ENCODE results near the gene KLHL29. TPM values are rescaled to one million over a fixed set of nuclear protein-coding genes. Genes with fewer than 3 reads are reported as not detected.

Gene KLHL29
- total and polyA plus RNA-seq, 10 of the 15 experiments (the other 5 are each of a cell fraction or from before 2014, with no cell fraction given), result 1.4 to 19.5 (median 6.1) TPM

DNA sequence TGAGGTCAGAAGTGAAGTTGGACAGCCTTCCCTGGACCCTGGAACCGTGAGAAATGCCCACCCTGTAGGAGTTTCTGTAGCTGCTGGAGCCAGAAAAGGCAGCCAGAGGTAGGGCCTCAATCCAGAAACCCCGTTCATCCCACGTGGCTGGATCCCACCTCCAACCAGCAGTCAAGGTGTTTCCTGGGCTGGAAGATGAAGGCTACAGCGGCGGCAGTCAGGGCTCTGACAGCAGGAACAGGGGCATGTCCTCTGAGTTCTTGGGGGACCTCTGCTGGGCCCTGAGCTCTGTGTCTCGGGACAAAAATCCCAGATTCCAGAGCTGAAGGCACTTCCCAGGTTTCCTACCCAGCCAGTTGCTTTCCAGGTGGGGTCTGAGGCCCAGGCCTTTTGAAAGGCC, 218.2 kb downstream of the KLHL29 start:
- peaks cover 4% of the 10 kb centered on the region; the same call in 1 of the 3 replicates for H3K9me3 ChIP-seq (replicated peaks; ENCODE audit: control insufficient read depth, insufficient read depth, low read length)
- H4K20me1 ChIP-seq (ENCODE audit: control insufficient read depth, insufficient read depth), result no peaks in the 10 kb centered on the region
- no peak overlapping the region for H3K4me2 ChIP-seq (ENCODE audit: control insufficient read depth, insufficient read depth)
- ATAC-seq, result no peak
- H3K4me1 ChIP-seq (ENCODE audit: control insufficient read depth, insufficient read depth, low read length), result no peaks in the 10 kb centered on the region
- TF ChIP-seq SUZ12 (IDR thresholded peaks at IDR 0.05; ENCODE audit: unreplicated experiment) (no peak), RFX5 (IDR thresholded peaks at IDR 0.05; ENCODE audit: low read depth, low read length) (no peak), JUND (IDR thresholded peaks at IDR 0.05; ENCODE audit: low read depth, low read length) (no peak), ATF7 (IDR thresholded peaks at IDR 0.05; ENCODE audit: low read depth) (no peak), EZH2 (IDR thresholded peaks at IDR 0.05; ENCODE audit: borderline replicate concordance, control insufficient read depth, low read depth, low read length) (no peak), TCF7 (IDR thresholded peaks at IDR 0.05; ENCODE audit: borderline replicate concordance) (no peak), CHD4 (IDR thresholded peaks at IDR 0.05) (no peak)
- ChIA-PET RAD21 (ENCODE audit: unreplicated experiment) (no interaction called here), CTCF (no interaction called here), SMC1A (ENCODE audit: uncharacterized antibody, unreplicated experiment) (no interaction called here), POLR2A (no interaction called here)
- H3K27ac ChIP-seq (ENCODE audit: control insufficient read depth, insufficient read depth), result no peak overlapping the region
- no peaks in the 10 kb centered on the region for H3K27me3 ChIP-seq (replicated peaks in 1 of 2; ENCODE audit: control insufficient read depth in 2 of 2, insufficient read depth in 2 of 2, low read length in 1 of 2)
- BruUV-seq (replicated peaks), result no TSS peak
- 33% methylated on average over 6 of the region's 6 CpGs for WGBS (ENCODE audit: insufficient coverage, insufficient replicate concordance, low lambda C conversion rate, missing lambda C conversion rate)
- no peak for DNase-seq (ENCODE audit: low read depth, low spot score)
- no peaks in the 10 kb centered on the region; a peak in 2 of 4 replicates for H3K36me3 ChIP-seq (ENCODE audit: control insufficient read depth in 2 of 2, insufficient read depth in 2 of 2, low read length in 1 of 2)
- intact Hi-C loops (cut with micrococcal nuclease; ENCODE audit: unreplicated experiment) (no loop called here), in situ Hi-C loops (cut with MboI) (no loop called here)
- H3K4me3 ChIP-seq, result no peak overlapping the region
- no peaks in the 10 kb centered on the region for H3K79me2 ChIP-seq (ENCODE audit: control insufficient read depth, insufficient read depth, low read length)
- no peak for FAIRE-seq
- H2AFZ ChIP-seq (ENCODE audit: control insufficient read depth, low read depth, low read length), result no peak overlapping the region
- H3K9ac ChIP-seq (ENCODE audit: control insufficient read depth, insufficient read depth, low read length), result no peak overlapping the region

GRCh38 chr2:23603581-23603980, 218.6 kb downstream of the KLHL29 start:
- Histone ChIP-seq H3K4me3 (no peak overlapping the region), H3K27me3 (replicated peaks in 1 of 2; ENCODE audit: control insufficient read depth in 2 of 2, insufficient read depth in 2 of 2, low read length in 1 of 2) (no peaks in the 10 kb centered on the region), H3K27ac (ENCODE audit: control insufficient read depth, insufficient read depth) (no peak overlapping the region), H3K4me2 (ENCODE audit: control insufficient read depth, insufficient read depth) (no peak overlapping the region), H3K79me2 (ENCODE audit: control insufficient read depth, insufficient read depth, low read length) (no peaks in the 10 kb centered on the region), H3K36me3 (ENCODE audit: control insufficient read depth in 2 of 2, insufficient read depth in 2 of 2, low read length in 1 of 2) (no peaks in the 10 kb centered on the region; a peak in 2 of 4 replicates), H2AFZ (ENCODE audit: control insufficient read depth, low read depth, low read length) (no peak overlapping the region), H3K9me3 (replicated peaks; ENCODE audit: control insufficient read depth, insufficient read depth, low read length) (peaks cover 4% of the 10 kb centered on the region; the same call in 1 of the 3 replicates), H4K20me1 (ENCODE audit: control insufficient read depth, insufficient read depth) (no peaks in the 10 kb centered on the region), H3K9ac (ENCODE audit: control insufficient read depth, insufficient read depth, low read length) (no peak overlapping the region), H3K4me1 (ENCODE audit: control insufficient read depth, insufficient read depth, low read length) (no peaks in the 10 kb centered on the region)
- ChIA-PET SMC1A (ENCODE audit: uncharacterized antibody, unreplicated experiment) (no interaction called here), POLR2A (no interaction called here), RAD21 (ENCODE audit: unreplicated experiment) (no interaction called here), CTCF (no interaction called here)
- FAIRE-seq, result no peak
- DNase-seq (ENCODE audit: low read depth, low spot score), result no peak
- intact Hi-C loops (cut with micrococcal nuclease; ENCODE audit: unreplicated experiment) (no loop called here), in situ Hi-C loops (cut with MboI) (no loop called here)
- WGBS (ENCODE audit: insufficient coverage, insufficient replicate concordance, low lambda C conversion rate, missing lambda C conversion rate), result 70% methylated on average over 12 of the region's 12 CpGs
- BruUV-seq (replicated peaks), result no TSS peak
- ATAC-seq, result no peak; the same call in 2 of the 3 replicates
- TF ChIP-seq POU2F2 (IDR thresholded peaks at IDR 0.05; ENCODE audit: borderline replicate concordance, low read depth, low read length), result no peak
- no peak for TF ChIP-seq MTA3 (IDR thresholded peaks at IDR 0.05; ENCODE audit: borderline replicate concordance, low read length)
- no peak for TF ChIP-seq TBL1XR1 (IDR thresholded peaks at IDR 0.05; ENCODE audit: low read depth, low read length)
- no peak for TF ChIP-seq ZZZ3 (IDR thresholded peaks at IDR 0.05; ENCODE audit: control insufficient read depth, insufficient read length, low read depth)
- TF ChIP-seq, protein P1, sequence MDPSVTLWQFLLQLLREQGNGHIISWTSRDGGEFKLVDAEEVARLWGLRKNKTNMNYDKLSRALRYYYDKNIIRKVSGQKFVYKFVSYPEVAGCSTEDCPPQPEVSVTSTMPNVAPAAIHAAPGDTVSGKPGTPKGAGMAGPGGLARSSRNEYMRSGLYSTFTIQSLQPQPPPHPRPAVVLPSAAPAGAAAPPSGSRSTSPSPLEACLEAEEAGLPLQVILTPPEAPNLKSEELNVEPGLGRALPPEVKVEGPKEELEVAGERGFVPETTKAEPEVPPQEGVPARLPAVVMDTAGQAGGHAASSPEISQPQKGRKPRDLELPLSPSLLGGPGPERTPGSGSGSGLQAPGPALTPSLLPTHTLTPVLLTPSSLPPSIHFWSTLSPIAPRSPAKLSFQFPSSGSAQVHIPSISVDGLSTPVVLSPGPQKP (IDR thresholded peaks at IDR 0.05; ENCODE audit: low read depth, low read length), result no peak
- TF ChIP-seq, protein P2, sequence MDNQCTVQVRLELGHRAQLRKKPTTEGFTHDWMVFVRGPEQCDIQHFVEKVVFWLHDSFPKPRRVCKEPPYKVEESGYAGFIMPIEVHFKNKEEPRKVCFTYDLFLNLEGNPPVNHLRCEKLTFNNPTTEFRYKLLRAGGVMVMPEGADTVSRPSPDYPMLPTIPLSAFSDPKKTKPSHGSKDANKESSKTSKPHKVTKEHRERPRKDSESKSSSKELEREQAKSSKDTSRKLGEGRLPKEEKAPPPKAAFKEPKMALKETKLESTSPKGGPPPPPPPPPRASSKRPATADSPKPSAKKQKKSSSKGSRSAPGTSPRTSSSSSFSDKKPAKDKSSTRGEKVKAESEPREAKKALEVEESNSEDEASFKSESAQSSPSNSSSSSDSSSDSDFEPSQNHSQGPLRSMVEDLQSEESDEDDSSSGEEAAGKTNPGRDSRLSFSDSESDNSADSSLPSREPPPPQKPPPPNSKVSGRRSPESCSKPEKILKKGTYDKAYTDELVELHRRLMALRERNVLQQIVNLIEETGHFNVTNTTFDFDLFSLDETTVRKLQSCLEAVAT (IDR thresholded peaks at IDR 0.05), result no peak
- TF ChIP-seq USF1 (IDR thresholded peaks at IDR 0.05; ENCODE audit: borderline replicate concordance, extremely low read length, insufficient read depth, low read depth, low read length), result no peak
